Measurements from ENCODE around the gene CACNA1G.

DNA sequence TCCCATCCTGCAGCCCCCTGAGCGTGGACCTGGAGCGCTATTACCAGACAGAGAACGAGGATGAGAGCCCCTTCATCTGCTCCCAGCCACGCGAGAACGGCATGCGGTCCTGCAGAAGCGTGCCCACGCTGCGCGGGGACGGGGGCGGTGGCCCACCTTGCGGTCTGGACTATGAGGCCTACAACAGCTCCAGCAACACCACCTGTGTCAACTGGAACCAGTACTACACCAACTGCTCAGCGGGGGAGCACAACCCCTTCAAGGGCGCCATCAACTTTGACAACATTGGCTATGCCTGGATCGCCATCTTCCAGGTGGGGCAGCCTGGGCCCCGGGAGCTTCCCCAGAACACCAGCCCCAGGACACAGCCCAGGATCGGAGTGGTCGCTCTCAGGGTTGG lies 12.0 kb downstream of the CACNA1G start:
- TF ChIP-seq, protein P1, sequence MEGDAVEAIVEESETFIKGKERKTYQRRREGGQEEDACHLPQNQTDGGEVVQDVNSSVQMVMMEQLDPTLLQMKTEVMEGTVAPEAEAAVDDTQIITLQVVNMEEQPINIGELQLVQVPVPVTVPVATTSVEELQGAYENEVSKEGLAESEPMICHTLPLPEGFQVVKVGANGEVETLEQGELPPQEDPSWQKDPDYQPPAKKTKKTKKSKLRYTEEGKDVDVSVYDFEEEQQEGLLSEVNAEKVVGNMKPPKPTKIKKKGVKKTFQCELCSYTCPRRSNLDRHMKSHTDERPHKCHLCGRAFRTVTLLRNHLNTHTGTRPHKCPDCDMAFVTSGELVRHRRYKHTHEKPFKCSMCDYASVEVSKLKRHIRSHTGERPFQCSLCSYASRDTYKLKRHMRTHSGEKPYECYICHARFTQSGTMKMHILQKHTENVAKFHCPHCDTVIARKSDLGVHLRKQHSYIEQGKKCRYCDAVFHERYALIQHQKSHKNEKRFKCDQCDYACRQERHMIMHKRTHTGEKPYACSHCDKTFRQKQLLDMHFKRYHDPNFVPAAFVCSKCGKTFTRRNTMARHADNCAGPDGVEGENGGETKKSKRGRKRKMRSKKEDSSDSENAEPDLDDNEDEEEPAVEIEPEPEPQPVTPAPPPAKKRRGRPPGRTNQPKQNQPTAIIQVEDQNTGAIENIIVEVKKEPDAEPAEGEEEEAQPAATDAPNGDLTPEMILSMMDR (IDR thresholded peaks at IDR 0.05) = no peak
- no peak for TF ChIP-seq EZH2phosphoT487 (IDR thresholded peaks at IDR 0.05)
